H9 (cell line): ENCODE results near the gene TXNDC11. TPM values are rescaled to one million over a fixed set of nuclear protein-coding genes. Genes with fewer than 3 reads are reported as not detected.

ENCODE experiments used
- DNase-seq: peaks from one replicate; pipeline ENCODE4 v3.0.0-alpha.2; 2017
- H2AFZ ChIP-seq: one replicate; pipeline ENCODE4 v1.6.1; 2013; ENCODE audit warnings: mild to moderate bottlenecking, low read length, control low read depth, moderate library complexity
- H2AK5ac ChIP-seq: 2 replicates; pipeline ENCODE4 v1.6.1; 2013; ENCODE audit warnings: low read length, control low read depth, mixed read lengths; ENCODE audit not compliant: insufficient read length
- H2BK120ac ChIP-seq: one replicate; pipeline ENCODE4 v1.6.1; 2013; ENCODE audit warnings: low read depth, mild to moderate bottlenecking, low read length, control low read depth, inconsistent platforms; ENCODE audit not compliant: poor library complexity, severe bottlenecking
- H2BK12ac ChIP-seq: 2 replicates; pipeline ENCODE4 v1.6.1; 2013; ENCODE audit warnings: low read length, control low read depth, mixed read lengths, low read depth; ENCODE audit not compliant: insufficient read length
- H2BK15ac ChIP-seq: 2 replicates; pipeline ENCODE4 v1.6.1; 2013; ENCODE audit warnings: low read depth, low read length, control low read depth
- H2BK20ac ChIP-seq: one replicate; pipeline ENCODE4 v1.6.1; 2013; ENCODE audit warnings: low read depth, mild to moderate bottlenecking, low read length, control low read depth, inconsistent platforms; ENCODE audit not compliant: poor library complexity, severe bottlenecking
- H2BK5ac ChIP-seq: 2 replicates; pipeline ENCODE4 v1.6.1; 2013; ENCODE audit warnings: low read length, control low read depth, mixed read lengths; ENCODE audit not compliant: insufficient read length
- H3K14ac ChIP-seq: 2 replicates; pipeline ENCODE4 v1.6.1; 2013; ENCODE audit warnings: low read length, control low read depth; ENCODE audit not compliant: insufficient read depth
- H3K18ac ChIP-seq: 2 replicates; pipeline ENCODE4 v1.6.1; 2013; ENCODE audit warnings: low read depth, mild to moderate bottlenecking, mixed read lengths, low read length, control low read depth; ENCODE audit not compliant: insufficient read length
- H3K23ac ChIP-seq: 2 replicates; pipeline ENCODE4 v1.6.1; 2013; ENCODE audit warnings: low read length, control low read depth, mixed read lengths, low read depth; ENCODE audit not compliant: insufficient read length
- H3K23me2 ChIP-seq: 2 replicates; pipeline ENCODE4 v1.6.1; 2013; ENCODE audit warnings: low read depth, mild to moderate bottlenecking, mixed read lengths, low read length, control low read depth; ENCODE audit not compliant: insufficient read length, poor library complexity, severe bottlenecking
- H3K27ac ChIP-seq: 2 replicates; pipeline ENCODE4 v1.5.1; 2013; ENCODE audit warnings: low read length, control low read depth, mixed read lengths, low read depth; ENCODE audit not compliant: insufficient read length
- H3K27me3 ChIP-seq: 2 replicates; pipeline ENCODE4 v1.6.1; 2013; ENCODE audit warnings: low read length, control low read depth, inconsistent platforms; ENCODE audit not compliant: insufficient read depth
- H3K4ac ChIP-seq: 2 replicates; pipeline ENCODE4 v1.6.1; 2013; ENCODE audit warnings: low read depth, mild to moderate bottlenecking, control low read depth, inconsistent platforms, low read length, moderate library complexity
- H3K4me1 ChIP-seq: 2 replicates; pipeline ENCODE4 v1.6.1; 2013; ENCODE audit warnings: low read length, control low read depth, inconsistent platforms; ENCODE audit not compliant: insufficient read depth
- H3K4me2 ChIP-seq: 2 replicates; pipeline ENCODE4 v1.6.1; 2013; ENCODE audit warnings: low read length, control low read depth, mixed read lengths; ENCODE audit not compliant: insufficient read length, insufficient read depth
- H3K56ac ChIP-seq: 2 replicates; pipeline ENCODE4 v1.6.1; 2013; ENCODE audit warnings: low read depth, mild to moderate bottlenecking, mixed read lengths, low read length, control low read depth; ENCODE audit not compliant: insufficient read length
- H3K79me1 ChIP-seq: 2 replicates; pipeline ENCODE4 v1.6.1; 2013; ENCODE audit warnings: low read depth, mild to moderate bottlenecking, moderate library complexity, low read length, control low read depth, inconsistent platforms; ENCODE audit not compliant: insufficient read depth, poor library complexity, severe bottlenecking
- H3K79me2 ChIP-seq: 2 replicates; pipeline ENCODE4 v1.6.1; 2013; ENCODE audit warnings: low read length, control low read depth, inconsistent platforms; ENCODE audit not compliant: insufficient read depth
- H3K9ac ChIP-seq: 2 replicates; pipeline ENCODE4 v1.6.1; 2013; ENCODE audit warnings: low read length, control low read depth, mixed read lengths; ENCODE audit not compliant: insufficient read length; ENCODE audit errors: extremely low read depth
- H3K9me3 ChIP-seq: one replicate; pipeline ENCODE4 v1.6.1; 2013; ENCODE audit warnings: low read depth, low read length, inconsistent platforms; ENCODE audit not compliant: control insufficient read depth
- H3T11ph ChIP-seq: one replicate; pipeline ENCODE4 v1.6.1; 2013; ENCODE audit warnings: mild to moderate bottlenecking, low read length, control low read depth, inconsistent platforms
- H4K20me1 ChIP-seq: one replicate; pipeline ENCODE4 v1.6.1; 2013; ENCODE audit not compliant: control insufficient read depth, insufficient read length, insufficient read depth
- H4K5ac ChIP-seq: 2 replicates; pipeline ENCODE4 v1.6.1; 2013; ENCODE audit warnings: low read depth, mild to moderate bottlenecking, mixed read lengths, low read length, control low read depth; ENCODE audit not compliant: insufficient read length
- H4K8ac ChIP-seq: replicated peaks from 2 replicates; pipeline ENCODE4 v1.6.1; 2013; ENCODE audit warnings: low read length, control low read depth, mixed read lengths, low read depth; ENCODE audit not compliant: insufficient read length
- H4K91ac ChIP-seq: 2 replicates; pipeline ENCODE4 v1.6.1; 2013; ENCODE audit warnings: low read depth, mild to moderate bottlenecking, moderate library complexity, mixed read lengths, low read length, control low read depth; ENCODE audit not compliant: insufficient read length
- H3K27ac Mint-ChIP-seq, 3 experiments: 2 replicates in 2 of 3; 3 replicates in 1 of 3; pipeline ENCODE4 v1.8.0; 2020 to 2021; ENCODE audit warnings: mixed read lengths in 3 of 3, mild to moderate bottlenecking in 1 of 3, moderate library complexity in 1 of 3
- H3K27me3 Mint-ChIP-seq: 2 replicates; pipeline ENCODE4 v1.8.0; 2021; ENCODE audit warnings: low read depth, mild to moderate bottlenecking, moderate library complexity, mixed read lengths
- H3K36me3 Mint-ChIP-seq, 3 experiments: 2 replicates in 2 of 3; 3 replicates in 1 of 3; pipeline ENCODE4 v1.8.0; 2020 to 2021; ENCODE audit warnings: low read depth in 3 of 3, mixed read lengths in 3 of 3; ENCODE audit not compliant: insufficient read depth in 1 of 3
- H3K4me1 Mint-ChIP-seq, 2 experiments: 2 replicates each; pipeline ENCODE4 v1.8.0; 2020; ENCODE audit warnings: mixed read lengths in 2 of 2
- H3K4me3 Mint-ChIP-seq, 2 experiments: 2 replicates in 1 of 2; 3 replicates in 1 of 2; pipeline ENCODE4 v1.8.0; 2020 to 2021; ENCODE audit warnings: mild to moderate bottlenecking in 2 of 2, mixed read lengths in 2 of 2, moderate library complexity in 1 of 2
- H3K9me3 Mint-ChIP-seq, 2 experiments: 2 replicates in 1 of 2; 3 replicates in 1 of 2; pipeline ENCODE4 v1.8.0; 2020; ENCODE audit warnings: mild to moderate bottlenecking in 2 of 2, mixed read lengths in 2 of 2, moderate library complexity in 1 of 2
- CTCF ChIP-seq: fragments of 200-600 bp; sonication (generic); conservative IDR thresholded peaks from 3 replicates; pipeline ENCODE4 v1.8.0; 2021; ENCODE audit warnings: antibody characterized with exemption, mild to moderate bottlenecking
- WGBS: extraction: QIAGEN DNeasy Blood & Tissue Kit; methylation state at CpG from one replicate; pipeline ENCODE4 v1.1.7; 2013; ENCODE audit warnings: missing lambda C conversion rate, low lambda C conversion rate, mixed read lengths; ENCODE audit not compliant: insufficient read length; ENCODE audit errors: extremely low coverage; 5-methylcytosine and 5-hydroxymethylcytosine counted together
- total RNA-seq: library from RNA; stranded (reverse); gene quantifications from 2 replicates; pipeline ENCODE4 v1.2.1, GENCODE V29; 2021

Gene TXNDC11
- total RNA-seq, 1 experiment from 2014 or later = 12.2 TPM

- Mint-ChIP-seq H3K27me3 (no peaks in the 10 kb centered on the region), H3K9me3 (no peaks in the 10 kb centered on the region), H3K4me3 (no peak overlapping the region), H3K4me1 (no peaks in the 10 kb centered on the region), H3K36me3 (peaks cover 6 to 43% (median 16%) of the 10 kb centered on the region in 3 experiments; a peak in 5 of 7 replicates), H3K27ac (peak overlapping the region in 1 of 3 experiments; percentile 59; a peak in 2 of 7 replicates)
- H3K9ac ChIP-seq = no peak overlapping the region
- DNase-seq = no peak
- no peak overlapping the region for H3K18ac ChIP-seq
- H3K4ac ChIP-seq = no peak overlapping the region
- no peaks in the 10 kb centered on the region for H3K4me1 ChIP-seq
- H3K4me2 ChIP-seq = no peak overlapping the region
- no peak overlapping the region for H2BK120ac ChIP-seq
- no peaks in the 10 kb centered on the region for H4K20me1 ChIP-seq
- H3K23ac ChIP-seq = no peak overlapping the region
- H2AK5ac ChIP-seq = no peak overlapping the region
- no peak overlapping the region for H3T11ph ChIP-seq
- H3K23me2 ChIP-seq = no peaks in the 10 kb centered on the region
- no peak overlapping the region for H4K5ac ChIP-seq
- 0 out of 2 replicates have a peak, but pooled peaks cover 2% of the 10 kb centered on the region for H3K79me2 ChIP-seq
- WGBS = no CpG with 5 or more reads among the region's 7 CpGs
- H3K9me3 ChIP-seq = no peaks in the 10 kb centered on the region
- H4K8ac ChIP-seq = no peak overlapping the region
- H2BK15ac ChIP-seq = no peak overlapping the region
- H2BK12ac ChIP-seq = no peak overlapping the region
- H3K79me1 ChIP-seq = no peaks in the 10 kb centered on the region
- no peak overlapping the region for H2BK20ac ChIP-seq
- H2AFZ ChIP-seq = no peak overlapping the region
- peak; percentile 20; the same call in 1 of the 3 replicates for TF ChIP-seq CTCF
- no peak overlapping the region for H3K27ac ChIP-seq
- no peak overlapping the region for H2BK5ac ChIP-seq
- H4K91ac ChIP-seq = no peak overlapping the region
- H3K14ac ChIP-seq = no peak overlapping the region
- no peaks in the 10 kb centered on the region for H3K27me3 ChIP-seq
- H3K56ac ChIP-seq = no peak overlapping the region
Observed at GRCh38 chr16:11698271-11698689, 44.4 kb downstream of the TXNDC11 start.
